Stromal cell of bone marrow (primary cell): Measurements from ENCODE around the gene ZRANB1.
A peak's percentile ranks its signal among the peaks of the same experiment; 100 is the strongest.
"Not testable (repeated sequence)": the region's sequence is repeated elsewhere in the genome, so short reads cannot be mapped to it uniquely, and the experiment has no call there.

ENCODE experiments used
- DNase-seq: peaks from one replicate; pipeline ENCODE4 v3.0.0-alpha.2; 2012; ENCODE audit warnings: low read depth

ZRANB1 gene

GRCh38 chr10:124941823-124942222 is at the start of gene ZRANB1:
Gene ZRANB1, plus strand, starts transcription at chr10:124942123. Its CDS starts 371 bp downstream, at chr10:124942494.
- no peak for DNase-seq

GRCh38 chr10:124892905-124893304 is 49.0 kb upstream of the ZRANB1 start:
- DNase-seq = no peak

GRCh38 chr10:124894569-124895215 is 47.2 kb upstream of the ZRANB1 start:
- no peak for DNase-seq

- no peak for DNase-seq
Observed at GRCh38 chr10:124896751-124897150, 45.2 kb upstream of the ZRANB1 start.

- no peak for DNase-seq
Observed at GRCh38 chr10:124898471-124898870, 43.5 kb upstream of the ZRANB1 start.

GRCh38 chr10:124899151-124899550 is 42.8 kb upstream of the ZRANB1 start:
- DNase-seq = no peak

- DNase-seq = no peak
Observed at GRCh38 chr10:124902462-124902861, 39.5 kb upstream of the ZRANB1 start.

- no peak for DNase-seq
Observed at GRCh38 chr10:124903111-124903510, 38.8 kb upstream of the ZRANB1 start.

GRCh38 chr10:124904796-124905195 is 37.1 kb upstream of the ZRANB1 start:
- no peak for DNase-seq

GRCh38 chr10:124906551-124907001 is 35.3 kb upstream of the ZRANB1 start:
- peak; percentile 80 for DNase-seq

GRCh38 chr10:124909563-124909962 is 32.4 kb upstream of the ZRANB1 start:
- no peak for DNase-seq

GRCh38 chr10:124911124-124912067 is 30.5 kb upstream of the ZRANB1 start:
- peak; percentile 70 for DNase-seq

- DNase-seq = no peak
Observed at GRCh38 chr10:124912101-124912886, 29.6 kb upstream of the ZRANB1 start.

GRCh38 chr10:124913167-124913566 is 28.8 kb upstream of the ZRANB1 start:
- no peak for DNase-seq

- DNase-seq = not testable (repeated sequence)
Observed at GRCh38 chr10:124914398-124914797, 27.5 kb upstream of the ZRANB1 start.

GRCh38 chr10:124916098-124916584 is 25.8 kb upstream of the ZRANB1 start:
- DNase-seq = no peak

GRCh38 chr10:124916585-124917427 is 25.1 kb upstream of the ZRANB1 start:
- DNase-seq = peak; percentile 93

- DNase-seq = no peak
Observed at GRCh38 chr10:124917428-124918190, 24.3 kb upstream of the ZRANB1 start.

GRCh38 chr10:124918191-124918830 is 23.6 kb upstream of the ZRANB1 start:
- peak; percentile 55 for DNase-seq

- DNase-seq = no peak
Observed at GRCh38 chr10:124918906-124919305, 23.0 kb upstream of the ZRANB1 start.
